Right ventricle myocardium superior (tissue), 1 donor: ENCODE results near the gene ARPC5. TPM values are rescaled to one million over a fixed set of nuclear protein-coding genes. Genes with fewer than 3 reads are reported as not detected.

Experiments used
- ATAC-seq: fragments of 200-7000 bp; cut with Tn5 transposase; one replicate; pipeline ENCODE4 v1.9.1; 2020; ENCODE audit warnings: mild to moderate bottlenecking; ENCODE audit not compliant: poor library complexity
- DNase-seq: peaks from one replicate; pipeline ENCODE4 v3.0.0-alpha.2; 2020
- intact Hi-C: fragments of 100-400 bp; cut with DNase I; formaldehyde crosslinking; loops from one replicate; pipeline ENCODE4 v1.11.2; 2022
- total RNA-seq: library from RNA; stranded (reverse); fragmentation: NEBNext Ultra II Directional; extraction: Animal tissue kit (Norgen Biotek cat#: 25700); gene quantifications from one replicate; pipeline ENCODE4 v1.2.1, GENCODE V29; 2021
- donor health status: DM: no; HTN: yes; CAD: no; lungs with severe emphysema.

ARPC5 gene
- total RNA-seq, 1 donor from 2014 or later, result 32.9 TPM

DNA sequence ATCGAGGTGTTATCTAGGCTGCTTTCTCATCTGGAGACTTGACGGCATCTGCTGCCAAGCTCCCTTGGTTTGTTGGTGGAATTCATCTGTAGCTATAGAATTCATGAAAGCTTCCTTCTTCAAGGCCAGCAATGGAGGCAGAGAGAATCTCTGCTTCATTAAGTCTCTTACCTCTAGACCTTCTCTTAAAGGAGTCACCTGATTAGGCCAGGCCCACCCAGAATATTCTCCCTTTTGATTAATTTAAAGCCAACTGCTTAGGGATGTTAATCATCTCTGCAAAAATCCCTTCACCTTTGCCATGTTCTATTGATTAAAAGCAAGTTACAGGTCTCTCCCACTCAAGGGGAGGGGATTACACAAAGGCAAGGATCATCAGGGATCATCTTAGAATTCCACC, 40.0 kb downstream of the ARPC5 start:
- DNase-seq, result no peak
- no peak for ATAC-seq
- intact Hi-C loops, result no loop called here

DNA sequence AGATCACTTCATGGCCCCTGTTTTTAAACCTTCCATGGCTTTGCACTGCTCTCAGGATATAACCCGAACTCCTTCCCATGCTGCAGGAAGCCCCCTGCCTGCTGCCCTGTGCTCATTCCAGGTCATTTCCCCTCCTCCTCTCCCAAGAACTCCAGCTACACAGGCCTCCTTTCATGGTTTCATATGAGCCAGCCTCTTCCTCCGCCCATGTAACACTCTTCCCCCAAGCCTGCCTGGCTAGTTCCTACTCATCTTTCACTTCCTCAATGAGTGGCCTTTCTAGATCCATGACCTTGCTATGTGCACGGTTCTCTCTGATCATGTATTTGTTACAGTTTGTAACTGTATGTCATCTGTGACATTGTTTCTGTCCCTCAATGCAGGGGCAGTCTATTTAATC, 42.2 kb downstream of the ARPC5 start:
- DNase-seq (no peak), ATAC-seq (peak; percentile 43)
- intact Hi-C loops, result no loop called here

DNA sequence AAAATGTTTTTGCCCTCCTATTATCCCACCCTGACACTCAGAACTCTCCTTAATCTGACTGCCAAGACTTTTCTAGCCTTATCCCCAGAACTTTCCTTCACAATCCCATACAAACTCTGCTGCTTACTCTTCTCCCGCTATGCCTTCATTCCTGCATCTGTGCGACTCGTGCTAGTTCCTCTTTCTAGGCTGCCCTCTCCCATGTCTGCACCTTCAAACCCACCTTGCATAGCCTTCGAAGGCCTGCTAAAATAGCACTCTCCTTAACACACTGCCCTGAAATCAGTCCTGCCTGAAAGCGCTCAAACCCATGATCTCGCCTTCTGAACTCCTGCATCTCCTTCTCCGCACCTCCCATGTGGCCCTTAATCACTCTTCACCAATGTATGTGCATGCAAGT, 42.9 kb downstream of the ARPC5 start:
- intact Hi-C loops, result no loop called here
- DNase-seq, result no peak
- no peak for ATAC-seq

DNA sequence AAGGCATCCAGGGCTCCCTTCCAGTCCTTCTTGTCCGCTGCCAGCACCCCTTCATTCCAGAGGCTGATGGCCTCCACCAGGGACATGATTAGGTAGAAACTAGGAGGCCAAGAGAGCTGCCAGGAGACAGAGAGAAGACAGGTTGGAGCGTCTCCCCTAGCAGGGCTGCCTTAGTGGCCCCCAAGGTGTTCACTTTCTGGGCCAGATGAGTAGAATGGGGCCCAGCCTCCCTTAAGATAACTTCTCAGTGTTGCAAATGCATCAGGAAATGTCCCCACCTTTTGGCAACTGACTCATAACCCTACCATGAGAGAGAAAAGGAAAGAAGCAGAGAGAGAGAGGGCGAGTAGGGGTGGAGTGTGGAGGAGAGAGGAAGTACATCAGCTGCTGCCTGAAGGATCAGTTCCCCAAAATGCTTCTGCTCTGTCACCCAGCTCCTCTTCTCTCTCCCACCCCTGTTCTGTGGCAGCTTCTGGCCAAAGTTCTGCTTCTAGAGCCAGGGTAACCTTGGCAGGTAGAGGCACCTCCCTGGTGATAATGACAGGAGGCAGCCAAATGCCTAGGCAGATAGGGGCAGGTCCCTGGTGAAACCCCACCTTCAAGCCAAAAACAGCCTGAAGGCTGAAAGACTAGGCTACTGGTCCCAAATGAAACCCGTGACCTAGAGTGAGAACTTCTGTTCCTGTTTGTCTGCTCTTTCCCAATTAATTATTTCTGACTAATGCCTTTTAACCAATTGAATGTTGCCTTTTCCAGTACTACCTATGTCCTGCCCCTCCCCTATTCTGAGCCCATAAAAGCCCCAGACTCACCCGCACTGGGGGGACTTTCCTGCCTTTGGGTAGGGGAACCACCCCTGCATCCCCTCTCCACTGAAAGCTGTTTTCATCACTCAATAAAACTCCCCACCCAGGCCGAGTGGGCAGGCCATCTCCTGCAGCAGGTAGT, 45.1 kb downstream of the ARPC5 start, which contains the start of gene NCF2:
Gene NCF2 (minus strand): TSS at position 216 of the 948 bp plus-strand sequence. CDS start 130 bp downstream, at position 86.
- no peak for DNase-seq
- intact Hi-C loops, result no loop called here
- ATAC-seq, result peak; percentile 85

GRCh38 chr1:183589874-183590243, 45.7 kb downstream of the ARPC5 start:
- ATAC-seq, result no peak
- intact Hi-C loops, result no loop called here
- DNase-seq, result no peak

- ATAC-seq (no peak), DNase-seq (no peak)
- intact Hi-C loops, result no loop called here
Observed at GRCh38 chr1:183589384-183589783, 46.2 kb downstream of the ARPC5 start.

DNA sequence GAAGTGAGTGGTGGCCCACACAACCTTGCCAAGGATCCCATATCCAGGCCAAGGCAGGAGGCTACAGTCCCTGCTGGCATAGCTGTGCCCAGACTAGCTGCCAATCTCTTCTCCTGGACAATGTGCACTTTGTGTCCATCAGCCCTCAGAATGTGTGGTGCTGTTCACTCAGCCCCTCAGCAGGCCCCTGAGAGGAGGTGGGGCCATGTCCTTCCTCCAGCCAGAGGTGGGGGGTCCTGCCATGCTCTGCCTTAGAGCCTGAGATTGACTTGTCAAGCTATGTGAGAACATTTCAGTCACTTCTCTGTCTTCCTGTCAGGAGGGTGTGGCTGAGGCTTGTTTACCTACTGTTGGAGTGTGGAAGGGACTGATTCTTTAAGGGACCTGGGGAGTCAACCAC, 46.8 kb downstream of the ARPC5 start:
- ATAC-seq (no peak), DNase-seq (no peak)
- intact Hi-C loops, result no loop called here

- no peak for DNase-seq
- ATAC-seq, result no peak
- intact Hi-C loops, result no loop called here
Observed at GRCh38 chr1:183586926-183587325, 48.7 kb downstream of the ARPC5 start.

GRCh38 chr1:183586455-183586854, 49.1 kb downstream of the ARPC5 start:
- ATAC-seq, result no peak
- intact Hi-C loops, result no loop called here

GRCh38 chr1:183585038-183585437, 50.5 kb downstream of the ARPC5 start:
- ATAC-seq (no peak), DNase-seq (no peak)
- intact Hi-C loops, result no loop called here

More at GRCh38 chr1:183586455-183586854, 49.1 kb downstream of the ARPC5 start:
- DNase-seq, result no peak

GRCh38 chr1:183584147-183584546, 51.4 kb downstream of the ARPC5 start:
- no peak for DNase-seq
- intact Hi-C loops, result no loop called here
- ATAC-seq, result no peak

DNA sequence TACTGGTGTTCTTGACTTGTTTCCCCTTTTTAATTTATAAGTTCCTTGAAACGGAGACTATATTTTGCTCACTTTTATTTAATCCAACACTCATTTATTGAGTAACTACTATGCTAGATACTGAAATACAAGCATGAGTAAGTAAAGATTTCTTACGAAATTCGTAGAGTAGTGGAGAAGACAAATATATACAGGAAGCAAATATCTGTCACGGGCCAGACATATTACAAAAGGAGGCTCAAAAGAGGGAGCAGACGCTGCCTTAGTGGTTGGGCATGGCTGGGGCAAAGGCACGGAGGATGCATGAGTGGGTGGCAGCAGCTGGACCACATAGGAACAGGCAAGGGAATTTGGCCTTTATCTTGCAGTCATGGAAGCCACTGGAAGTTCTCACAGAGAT, 52.1 kb downstream of the ARPC5 start:
- ATAC-seq (peak; percentile 26), DNase-seq (no peak)
- intact Hi-C loops, result no loop called here

DNA sequence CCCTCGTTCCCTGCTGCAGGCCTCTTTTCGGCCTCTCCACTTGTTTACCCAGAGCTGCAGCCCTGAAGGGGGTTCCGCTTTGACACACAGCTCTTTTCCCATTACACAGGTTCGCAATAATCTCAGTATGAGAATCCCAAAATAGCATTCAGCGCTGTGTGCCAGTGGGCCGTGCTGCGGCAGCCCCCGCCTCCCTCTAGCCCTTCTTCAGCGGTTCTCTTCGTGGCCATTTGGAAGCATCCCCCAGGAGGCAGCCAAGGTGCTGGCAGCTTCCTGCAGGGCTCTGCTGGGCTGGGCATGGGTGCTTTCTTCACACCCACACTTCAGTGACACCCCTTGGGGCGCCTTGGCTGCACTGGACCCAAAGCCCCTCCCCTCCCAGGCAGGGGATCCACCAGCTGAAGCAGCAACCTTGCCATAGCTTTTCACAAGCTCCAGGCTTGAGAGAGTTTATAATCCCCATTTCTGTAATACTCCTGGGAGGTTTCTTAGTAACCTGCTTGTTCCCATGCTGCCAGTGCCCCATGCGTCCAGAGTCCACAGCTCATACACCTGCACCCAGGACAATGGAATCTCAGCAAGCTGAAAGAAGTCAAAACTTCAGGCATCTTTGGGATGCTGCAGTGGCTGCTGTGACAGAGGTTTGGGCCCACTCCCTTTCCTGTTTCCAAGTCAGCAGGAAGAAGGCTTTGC, 53.4 kb downstream of the ARPC5 start:
- intact Hi-C loops, result no loop called here
- DNase-seq, result no peak
- ATAC-seq, result peak; percentile 26

DNA sequence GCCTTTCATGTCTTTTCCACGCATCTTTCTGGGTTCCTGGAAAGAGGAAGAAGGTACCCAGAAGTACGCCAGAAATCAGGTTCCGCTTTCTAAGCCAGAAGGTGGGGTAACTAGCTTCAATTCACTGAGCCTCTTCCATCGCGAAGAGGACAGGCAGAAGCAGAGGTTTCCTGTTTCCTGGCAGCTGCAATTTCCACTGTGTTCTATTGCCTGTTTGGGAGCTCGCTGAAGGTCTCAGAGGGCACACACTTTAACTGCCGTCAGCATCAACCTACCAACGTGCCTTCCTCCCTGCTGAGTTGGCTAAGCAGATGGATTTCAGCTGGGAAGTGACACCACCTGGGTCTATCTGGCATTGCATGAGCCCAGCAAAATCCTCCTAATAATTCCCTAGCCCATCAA, 55.3 kb downstream of the ARPC5 start:
- DNase-seq (no peak), ATAC-seq (peak; percentile 62)
- intact Hi-C loops, result no loop called here

DNA sequence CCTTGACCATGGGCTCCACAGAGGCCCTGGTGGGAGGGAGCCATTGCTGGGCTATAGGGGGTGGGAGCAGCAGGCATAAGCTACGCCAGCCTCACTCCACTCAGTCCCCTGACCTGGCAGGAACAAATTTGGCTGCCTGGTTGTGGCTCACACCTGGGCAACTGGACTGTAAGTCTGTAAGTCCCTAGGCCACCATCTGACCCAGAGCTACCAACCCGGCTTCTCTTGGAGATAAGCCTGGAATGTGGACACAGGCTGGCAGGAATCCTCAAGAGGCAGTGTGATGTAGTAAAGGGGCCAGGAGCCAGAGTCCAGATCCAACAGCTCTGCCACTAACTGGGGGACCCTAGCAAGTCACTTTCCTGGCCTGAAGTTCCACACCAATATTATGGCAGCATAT, 56.7 kb downstream of the ARPC5 start:
- no peak for DNase-seq
- peak; percentile 38 for ATAC-seq
- intact Hi-C loops, result no loop called here

GRCh38 chr1:183577897-183578465, 57.6 kb downstream of the ARPC5 start:
- no peak for DNase-seq
- no peak for ATAC-seq
- intact Hi-C loops, result no loop called here

GRCh38 chr1:183576537-183576936, 59.0 kb downstream of the ARPC5 start:
- intact Hi-C loops, result no loop called here
- peak; percentile 38 for ATAC-seq

DNA sequence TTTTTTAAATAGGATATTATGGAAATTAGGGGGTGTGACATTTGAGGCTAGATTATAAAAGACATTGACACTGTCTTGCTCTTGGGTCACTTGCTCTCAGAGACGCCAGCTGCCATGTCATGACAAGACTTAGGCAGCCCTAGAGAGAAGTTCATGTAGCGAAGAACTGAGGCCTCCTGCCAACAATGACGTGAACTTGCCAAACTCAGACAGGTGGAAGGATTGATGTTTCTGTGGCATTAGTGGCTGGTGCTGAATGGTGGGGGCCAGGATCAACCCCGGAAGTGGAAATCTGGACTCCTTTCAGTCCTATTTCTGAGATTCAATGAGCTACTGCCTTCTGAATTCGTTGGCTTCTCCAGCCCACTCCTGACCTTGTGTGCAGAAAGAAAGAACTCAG, 60.0 kb downstream of the ARPC5 start:
- intact Hi-C loops, result no loop called here
- DNase-seq, result no peak
- no peak for ATAC-seq

More at GRCh38 chr1:183576537-183576936, 59.0 kb downstream of the ARPC5 start:
- peak; percentile 64 for DNase-seq

DNA sequence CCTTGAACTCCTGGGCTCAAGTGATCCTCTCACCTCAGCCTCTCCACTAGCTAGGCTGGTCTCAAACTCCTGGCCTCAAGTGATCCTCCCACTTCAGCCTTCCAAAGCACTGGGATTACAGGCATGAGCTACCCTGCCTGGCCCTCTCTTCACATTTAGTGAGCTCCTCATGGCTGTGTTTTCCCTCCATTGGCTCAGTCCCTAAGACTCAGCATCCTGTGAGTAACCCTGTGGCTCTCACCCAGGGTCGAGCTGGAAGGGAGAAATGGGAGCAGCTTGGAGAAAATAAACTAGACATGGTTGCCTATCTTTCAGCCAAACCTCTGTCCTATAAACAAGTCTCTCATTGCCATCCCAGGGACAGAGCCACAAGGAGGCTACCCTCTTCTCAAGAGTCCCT, 62.9 kb downstream of the ARPC5 start:
- no peak for DNase-seq
- ATAC-seq, result no peak
- intact Hi-C loops, result no loop called here
